ENCODE data around the gene FOXL2.
"Not testable (repeated sequence)": the region's sequence is repeated elsewhere in the genome, so short reads cannot be mapped to it uniquely, and the experiment has no call there.

The FOXL2 gene

GRCh38 chr3:138923531-138923994 is 23.4 kb downstream of the FOXL2 start:
- DNase-seq = peak; percentile 83

- not testable (repeated sequence) for DNase-seq
Measured at GRCh38 chr3:138922400-138922799, 24.5 kb downstream of the FOXL2 start.

- peak; percentile 93 for DNase-seq
Measured at GRCh38 chr3:138921316-138922292, 25.3 kb downstream of the FOXL2 start.

GRCh38 chr3:138919325-138919724 is 27.6 kb downstream of the FOXL2 start:
- no peak for DNase-seq

- DNase-seq = no peak
Measured at GRCh38 chr3:138916824-138917223, 30.1 kb downstream of the FOXL2 start.

GRCh38 chr3:138915503-138916498 is 31.1 kb downstream of the FOXL2 start:
- DNase-seq = peak; percentile 92

- DNase-seq = peak; percentile 73
Measured at GRCh38 chr3:138914870-138915502, 32.0 kb downstream of the FOXL2 start.

GRCh38 chr3:138913766-138914165 is 33.2 kb downstream of the FOXL2 start:
- DNase-seq = no peak

GRCh38 chr3:138912237-138912636 is 34.7 kb downstream of the FOXL2 start:
- no peak for DNase-seq

GRCh38 chr3:138911621-138912020 is 35.3 kb downstream of the FOXL2 start:
- DNase-seq = no peak

GRCh38 chr3:138909904-138910303 is 37.0 kb downstream of the FOXL2 start:
- no peak for DNase-seq

- DNase-seq = no peak
Measured at GRCh38 chr3:138908846-138909245, 38.1 kb downstream of the FOXL2 start.

- no peak for DNase-seq
Measured at GRCh38 chr3:138907539-138907938, 39.4 kb downstream of the FOXL2 start.

- no peak for DNase-seq
Measured at GRCh38 chr3:138902171-138902570, 44.8 kb downstream of the FOXL2 start.

GRCh38 chr3:138901567-138901966 is 45.4 kb downstream of the FOXL2 start:
- no peak for DNase-seq

- no peak for DNase-seq
Measured at GRCh38 chr3:138899351-138899991, 47.5 kb downstream of the FOXL2 start.

- DNase-seq = no peak
Measured at GRCh38 chr3:138898708-138899107, 48.2 kb downstream of the FOXL2 start.

- DNase-seq = peak; percentile 37
Measured at GRCh38 chr3:138898301-138898700, 48.6 kb downstream of the FOXL2 start.
